GM12892 (cell line): ENCODE data around the gene HNRNPDL.

Experiments
- POLR2A ChIP-seq: IDR thresholded peaks from 2 replicates; pipeline ENCODE4 v1.6.1; 2011; ENCODE audit warnings: low read depth, low read length, control low read depth
- POLR2AphosphoS5 ChIP-seq: IDR thresholded peaks from 2 replicates; pipeline ENCODE4 v1.6.1; 2011; ENCODE audit warnings: low read depth, low read length, control low read depth
- TAF1 ChIP-seq: IDR thresholded peaks from 2 replicates; pipeline ENCODE4 v1.6.1; 2011; ENCODE audit warnings: low read depth, mild to moderate bottlenecking, control low read depth, low read length, borderline replicate concordance

- no peak for TF ChIP-seq POLR2A
- TF ChIP-seq TAF1: no peak
- TF ChIP-seq POLR2AphosphoS5: no peak
These were observed 20.9 kb upstream of the HNRNPDL start for GRCh38 chr4:82450966-82451755.
